HAP-1 (cell line): ENCODE data around the gene SLN.
A peak's percentile ranks its signal among the peaks of the same experiment; 100 is the strongest.
"Not testable (repeated sequence)": the region's sequence is repeated elsewhere in the genome, so short reads cannot be mapped to it uniquely, and the experiment has no call there.

Experiments
- DNase-seq, 2 experiments: peaks; one replicate each; pipeline ENCODE4 v3.0.0-alpha.2; 2016 to 2020; ENCODE audit warnings: low spot score in 2 of 2
- H3K27me3 ChIP-seq: fragments of 250-450 bp; sonication (Bioruptor Pico); 2 replicates; pipeline ENCODE4 v1.5.1; 2020; ENCODE audit warnings: low read depth, mild to moderate bottlenecking, moderate library complexity
- H3K36me3 ChIP-seq: fragments of 250-450 bp; sonication (Bioruptor Pico); replicated peaks from 2 replicates; pipeline ENCODE4 v1.5.1; 2020; ENCODE audit warnings: mild to moderate bottlenecking
- H3K4me1 ChIP-seq: fragments of 250-450 bp; sonication (Bioruptor Pico); 2 replicates; pipeline ENCODE4 v1.5.1; 2020; ENCODE audit warnings: mild to moderate bottlenecking
- H3K4me3 ChIP-seq: fragments of 250-450 bp; sonication (Bioruptor Pico); 2 replicates; pipeline ENCODE4 v1.5.1; 2020; ENCODE audit warnings: mild to moderate bottlenecking, moderate library complexity
- H3K9me3 ChIP-seq: fragments of 250-450 bp; sonication (Bioruptor Pico); 2 replicates; pipeline ENCODE4 v1.5.1; 2020; ENCODE audit warnings: mild to moderate bottlenecking, moderate library complexity
- in situ Hi-C: fragments of 300-500 bp; cut with MboI; formaldehyde crosslinking; loops from 3 replicates; pipeline ENCODE4 v1.14.3; 2020; ENCODE audit warnings: low sequenced_read_pairs, inconsistent platforms, mixed read lengths

Gene SLN

GRCh38 chr11:107711861-107712755, at the start of gene SLN:
TSS of gene SLN (minus strand) at chr11:107712056.
- Histone ChIP-seq H3K9me3 (no peaks in the 10 kb centered on the region), H3K27me3 (peaks cover 8% of the 10 kb centered on the region; the same call in 1 of the 2 replicates), H3K4me3 (no peak within 1 kb of the TSS), H3K36me3 (no peaks in the 10 kb centered on the region), H3K4me1 (no peaks in the 10 kb centered on the region)
- DNase-seq: no peak
- in situ Hi-C loops: no loop called here

- H3K36me3 ChIP-seq, H3K9me3 ChIP-seq, DNase-seq, H3K4me3 ChIP-seq, H3K4me1 ChIP-seq, in situ Hi-C loops, H3K27me3 ChIP-seq: not testable (repeated sequence)
Observed at GRCh38 chr11:107758719-107759355, 47.0 kb upstream of the SLN start.

- Histone ChIP-seq H3K4me3 (no peak overlapping the region), H3K36me3 (no peaks in the 10 kb centered on the region), H3K27me3 (peaks cover 9% of the 10 kb centered on the region), H3K9me3 (no peaks in the 10 kb centered on the region), H3K4me1 (no peaks in the 10 kb centered on the region)
- DNase-seq: no peak
- in situ Hi-C loops: no loop called here
Observed at GRCh38 chr11:107757661-107758060, 45.8 kb upstream of the SLN start.

GRCh38 chr11:107756553-107756952, 44.7 kb upstream of the SLN start:
- Histone ChIP-seq H3K4me1 (no peaks in the 10 kb centered on the region), H3K4me3 (no peak overlapping the region), H3K36me3 (no peaks in the 10 kb centered on the region), H3K27me3 (peaks cover 13% of the 10 kb centered on the region), H3K9me3 (no peaks in the 10 kb centered on the region)
- in situ Hi-C loops: no loop called here
- DNase-seq: no peak

- H3K36me3 ChIP-seq: no peaks in the 10 kb centered on the region
- in situ Hi-C loops: no loop called here
- no peak for DNase-seq
- no peaks in the 10 kb centered on the region for H3K9me3 ChIP-seq
- no peak overlapping the region for H3K4me3 ChIP-seq
- no peaks in the 10 kb centered on the region for H3K4me1 ChIP-seq
- H3K27me3 ChIP-seq: peaks cover 18% of the 10 kb centered on the region
Observed at GRCh38 chr11:107752949-107753822, 41.3 kb upstream of the SLN start.

GRCh38 chr11:107752508-107752907, 40.7 kb upstream of the SLN start:
- Histone ChIP-seq H3K9me3 (no peaks in the 10 kb centered on the region), H3K4me3 (no peak overlapping the region), H3K36me3 (no peaks in the 10 kb centered on the region), H3K27me3 (peaks cover 18% of the 10 kb centered on the region), H3K4me1 (no peaks in the 10 kb centered on the region)
- in situ Hi-C loops: no loop called here
- no peak for DNase-seq

GRCh38 chr11:107751082-107751481, 39.2 kb upstream of the SLN start:
- in situ Hi-C loops: no loop called here
- Histone ChIP-seq H3K27me3 (peaks cover 20% of the 10 kb centered on the region), H3K4me3 (no peak overlapping the region)

GRCh38 chr11:107750313-107750712, 38.5 kb upstream of the SLN start:
- peaks cover 3% of the 10 kb centered on the region; the same call in 1 of the 2 replicates for H3K9me3 ChIP-seq
- no peaks in the 10 kb centered on the region for H3K36me3 ChIP-seq
- in situ Hi-C loops: no loop called here
- H3K4me1 ChIP-seq: no peaks in the 10 kb centered on the region
- peaks cover 21% of the 10 kb centered on the region for H3K27me3 ChIP-seq
- no peak overlapping the region for H3K4me3 ChIP-seq
- DNase-seq: no peak

More at GRCh38 chr11:107751082-107751481, 39.2 kb upstream of the SLN start:
- no peak for DNase-seq
- Histone ChIP-seq H3K36me3 (no peaks in the 10 kb centered on the region), H3K9me3 (peaks cover 3% of the 10 kb centered on the region; the same call in 1 of the 2 replicates), H3K4me1 (no peaks in the 10 kb centered on the region)

- H3K9me3 ChIP-seq: peaks cover 3% of the 10 kb centered on the region; the same call in 1 of the 2 replicates
- no peak for DNase-seq
- H3K4me1 ChIP-seq: no peaks in the 10 kb centered on the region
- H3K27me3 ChIP-seq: peaks cover 18% of the 10 kb centered on the region
- no peak overlapping the region for H3K4me3 ChIP-seq
- in situ Hi-C loops: no loop called here
- no peaks in the 10 kb centered on the region for H3K36me3 ChIP-seq
Observed at GRCh38 chr11:107747622-107748021, 35.8 kb upstream of the SLN start.

GRCh38 chr11:107744736-107745135, 32.9 kb upstream of the SLN start:
- no peak for DNase-seq
- Histone ChIP-seq H3K4me3 (no peak overlapping the region), H3K4me1 (peaks cover under 1% of the 10 kb centered on the region; the same call in 1 of the 2 replicates), H3K9me3 (peaks cover 5% of the 10 kb centered on the region; the same call in 1 of the 2 replicates), H3K27me3 (peaks cover 10% of the 10 kb centered on the region), H3K36me3 (no peaks in the 10 kb centered on the region)
- in situ Hi-C loops: no loop called here

- Histone ChIP-seq H3K4me3 (no peak overlapping the region), H3K36me3 (no peaks in the 10 kb centered on the region), H3K4me1 (peaks cover 2% of the 10 kb centered on the region; the same call in 1 of the 2 replicates), H3K27me3 (peaks cover 10% of the 10 kb centered on the region), H3K9me3 (peaks cover 5% of the 10 kb centered on the region; the same call in 1 of the 2 replicates)
- in situ Hi-C loops: no loop called here
- DNase-seq: no peak
Observed at GRCh38 chr11:107743191-107743590, 31.3 kb upstream of the SLN start.

GRCh38 chr11:107741044-107741823, 29.4 kb upstream of the SLN start:
- Histone ChIP-seq H3K4me1 (peaks cover 2% of the 10 kb centered on the region; the same call in 1 of the 2 replicates), H3K36me3 (no peaks in the 10 kb centered on the region), H3K4me3 (no peak overlapping the region), H3K9me3 (peaks cover 3% of the 10 kb centered on the region; the same call in 1 of the 2 replicates), H3K27me3 (peaks cover 8% of the 10 kb centered on the region)
- DNase-seq: peak; percentile 11 to 27
- in situ Hi-C loops: no loop called here

- Histone ChIP-seq H3K36me3 (no peaks in the 10 kb centered on the region), H3K9me3 (0 out of 2 replicates have a peak, but pooled peaks cover 2% of the 10 kb centered on the region), H3K4me3 (no peak overlapping the region), H3K4me1 (peaks cover 2% of the 10 kb centered on the region; the same call in 1 of the 2 replicates), H3K27me3 (peaks cover 6% of the 10 kb centered on the region)
- no peak for DNase-seq
- in situ Hi-C loops: no loop called here
Observed at GRCh38 chr11:107740271-107740670, 28.4 kb upstream of the SLN start.
